Activated T-helper 2 cell treated with anti-CD3 and anti-CD28 coated beads, Interferon-gamma antibody, Interleukin-2, Interleukin-4, amounts not matched to agents 10 μg/mL and 5 μg/mL and 100 μg/mL, durations not matched to agents 14 hours and 24 hours and 36 hours (primary cell): ENCODE data around the gene ZKSCAN5. TPM values are rescaled to one million over a fixed set of nuclear protein-coding genes. Genes with fewer than 3 reads are reported as not detected.

Source experiments
- total RNA-seq: library from RNA; stranded (reverse); gene quantifications from 2 replicates; pipeline ENCODE4 v1.2.3, GENCODE V29; 2022

Gene ZKSCAN5
- total RNA-seq, 1 donor from 2014 or later = 8.4 TPM

Other genes starting within 250 kb of the ZKSCAN5 start
- not detected in 2 replicates for gene MYH16, start 231.8 kb upstream of the ZKSCAN5 start, total RNA-seq
- 79.8 and 83.4 TPM in 2 replicates for gene ARPC1A, start 178.8 kb upstream of the ZKSCAN5 start, total RNA-seq
- gene ARPC1B, start 129.9 kb upstream of the ZKSCAN5 start, total RNA-seq = 264 and 265 TPM in 2 replicates
- 153 and 159 TPM in 2 replicates for gene PDAP1, start 96.1 kb upstream of the ZKSCAN5 start, total RNA-seq
- 123 and 130 TPM in 2 replicates for gene BUD31, start 95.7 kb upstream of the ZKSCAN5 start, total RNA-seq
- gene PTCD1, start 65.9 kb upstream of the ZKSCAN5 start, total RNA-seq = 8.1 and 10.4 TPM in 2 replicates
- 88.4 and 89.9 TPM in 2 replicates for gene CPSF4, start 65.7 kb upstream of the ZKSCAN5 start, total RNA-seq
- gene ATP5MF, start 38.5 kb upstream of the ZKSCAN5 start, total RNA-seq = 405 and 429 TPM in 2 replicates
- gene ZNF789, start 31.8 kb upstream of the ZKSCAN5 start, total RNA-seq = 23.2 and 24.3 TPM in 2 replicates
- 36.4 and 40.7 TPM in 2 replicates for gene ZNF394, start 4.4 kb upstream of the ZKSCAN5 start, total RNA-seq
- gene FAM200A, start 47.5 kb downstream of the ZKSCAN5 start, total RNA-seq = 5.2 and 5.6 TPM in 2 replicates
- 68.3 and 72.8 TPM in 2 replicates for gene ZNF655, start 54.0 kb downstream of the ZKSCAN5 start, total RNA-seq
- 1.3 and 1.9 TPM in 2 replicates for gene TMEM225B, start 93.6 kb downstream of the ZKSCAN5 start, total RNA-seq
- gene ZSCAN25, start 112.3 kb downstream of the ZKSCAN5 start, total RNA-seq = 31.2 and 31.7 TPM in 2 replicates
- not detected in 2 replicates for gene CYP3A5, start 175.3 kb downstream of the ZKSCAN5 start, total RNA-seq
- gene CYP3A7, start 230.5 kb downstream of the ZKSCAN5 start, total RNA-seq = not detected in 2 replicates